GM12874 (cell line): Measurements from ENCODE around the gene RALGPS1.

ENCODE experiments used
- TF ChIP-seq, protein P1 (sequence below): IDR thresholded peaks from 2 replicates; pipeline ENCODE4 v1.5.1; 2011; ENCODE audit warnings: low read depth, mild to moderate bottlenecking, control low read depth, low read length, moderate library complexity; ENCODE audit not compliant: insufficient read depth

Gene RALGPS1

GRCh38 chr9:126939821-126940221 is 25.2 kb downstream of the RALGPS1 start:
- TF ChIP-seq, protein P1, sequence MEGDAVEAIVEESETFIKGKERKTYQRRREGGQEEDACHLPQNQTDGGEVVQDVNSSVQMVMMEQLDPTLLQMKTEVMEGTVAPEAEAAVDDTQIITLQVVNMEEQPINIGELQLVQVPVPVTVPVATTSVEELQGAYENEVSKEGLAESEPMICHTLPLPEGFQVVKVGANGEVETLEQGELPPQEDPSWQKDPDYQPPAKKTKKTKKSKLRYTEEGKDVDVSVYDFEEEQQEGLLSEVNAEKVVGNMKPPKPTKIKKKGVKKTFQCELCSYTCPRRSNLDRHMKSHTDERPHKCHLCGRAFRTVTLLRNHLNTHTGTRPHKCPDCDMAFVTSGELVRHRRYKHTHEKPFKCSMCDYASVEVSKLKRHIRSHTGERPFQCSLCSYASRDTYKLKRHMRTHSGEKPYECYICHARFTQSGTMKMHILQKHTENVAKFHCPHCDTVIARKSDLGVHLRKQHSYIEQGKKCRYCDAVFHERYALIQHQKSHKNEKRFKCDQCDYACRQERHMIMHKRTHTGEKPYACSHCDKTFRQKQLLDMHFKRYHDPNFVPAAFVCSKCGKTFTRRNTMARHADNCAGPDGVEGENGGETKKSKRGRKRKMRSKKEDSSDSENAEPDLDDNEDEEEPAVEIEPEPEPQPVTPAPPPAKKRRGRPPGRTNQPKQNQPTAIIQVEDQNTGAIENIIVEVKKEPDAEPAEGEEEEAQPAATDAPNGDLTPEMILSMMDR, result no peak

GRCh38 chr9:126942399-126942798 is 27.8 kb downstream of the RALGPS1 start:
- TF ChIP-seq, protein P1, result no peak

GRCh38 chr9:126945682-126946081 is 31.1 kb downstream of the RALGPS1 start:
- TF ChIP-seq, protein P1, result no peak

GRCh38 chr9:126947529-126947928 is 32.9 kb downstream of the RALGPS1 start:
- TF ChIP-seq, protein P1, result peak; percentile 8; the same call in 1 of the 2 replicates

DNA sequence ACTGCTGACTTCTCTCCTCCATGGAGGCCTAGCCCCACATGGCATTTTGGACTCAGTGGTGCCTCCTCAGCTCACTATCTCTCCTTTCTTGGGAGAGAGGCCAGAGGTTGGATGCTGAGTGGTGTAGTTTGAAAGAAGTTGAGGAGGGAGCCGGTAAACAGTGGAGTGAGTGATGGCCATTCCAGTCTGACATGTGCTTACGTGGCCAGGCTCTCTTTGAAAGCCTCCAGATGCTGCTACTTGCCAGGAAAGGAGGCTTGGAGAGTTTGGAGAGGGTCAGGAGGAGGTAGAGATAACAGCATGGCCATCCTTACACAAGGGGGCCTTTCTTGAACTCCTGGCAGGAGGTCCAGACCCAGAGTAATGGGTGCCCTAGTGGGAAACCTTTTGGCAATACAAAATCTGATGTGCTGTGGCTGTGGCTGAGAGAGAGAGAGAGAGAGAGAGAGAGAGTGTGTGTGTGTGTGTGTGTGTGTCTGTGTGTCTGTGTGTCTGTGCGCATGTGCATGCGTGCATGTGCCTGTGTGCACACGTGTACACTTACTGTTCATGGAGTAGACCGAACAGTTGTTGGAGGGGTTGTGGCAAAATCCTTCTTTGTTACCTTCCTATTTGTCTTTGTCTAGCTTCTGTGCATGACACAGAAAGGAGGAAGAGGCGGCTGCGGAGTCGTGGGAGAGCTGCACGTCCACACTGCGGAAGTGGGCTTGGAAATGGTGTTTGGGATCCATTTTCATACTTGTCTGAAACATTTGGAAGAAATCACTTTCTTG is 37.8 kb downstream of the RALGPS1 start:
- TF ChIP-seq, protein P1, result no peak

GRCh38 chr9:126953041-126953809 is 38.6 kb downstream of the RALGPS1 start:
- TF ChIP-seq, protein P1, result no peak

DNA sequence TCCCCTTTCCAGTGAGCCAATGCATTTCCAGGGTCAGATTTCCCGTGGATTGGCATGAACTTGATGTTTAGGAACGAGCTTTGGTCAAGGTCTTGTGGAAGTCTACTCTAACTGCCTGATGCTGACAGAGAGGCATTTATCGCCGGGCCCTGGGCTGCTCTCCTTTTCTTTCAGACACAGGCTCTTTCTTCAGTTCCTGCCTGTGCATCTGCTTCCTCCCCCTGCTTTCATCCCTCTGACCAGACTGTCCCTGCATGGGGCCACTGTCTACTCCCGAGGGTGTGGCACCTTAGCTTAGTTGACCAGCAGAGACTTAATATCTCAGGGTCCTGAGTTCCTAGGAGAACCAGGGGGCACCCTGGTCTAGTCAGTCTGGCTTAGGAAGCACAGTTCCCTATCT is 41.2 kb downstream of the RALGPS1 start:
- TF ChIP-seq, protein P1, result no peak
